ENCODE data around the gene TRMT1.

The TRMT1 gene

GRCh38 chr19:13117772-13118423, 1.4 kb upstream of the TRMT1 start, which contains the start of gene NACC1:
Gene NACC1, plus strand, starts transcription at chr19:13118264. Its CDS starts 16,944 bp downstream, at chr19:13135208.
- DNase-seq = peak; percentile 91
- Mint-ChIP-seq H3K27me3 (ENCODE audit: low read depth, poor library complexity) (no peaks in the 10 kb centered on the region), H3K9me3 (no peaks in the 10 kb centered on the region), H3K36me3 (ENCODE audit: low read depth) (peaks cover 5% of the 10 kb centered on the region), H3K4me1 (peaks cover 65% of the 10 kb centered on the region), H3K27ac (no peak within 1 kb of the TSS), H3K4me3 (peak within 1 kb of the TSS; percentile 96)
- TF ChIP-seq, protein P1, sequence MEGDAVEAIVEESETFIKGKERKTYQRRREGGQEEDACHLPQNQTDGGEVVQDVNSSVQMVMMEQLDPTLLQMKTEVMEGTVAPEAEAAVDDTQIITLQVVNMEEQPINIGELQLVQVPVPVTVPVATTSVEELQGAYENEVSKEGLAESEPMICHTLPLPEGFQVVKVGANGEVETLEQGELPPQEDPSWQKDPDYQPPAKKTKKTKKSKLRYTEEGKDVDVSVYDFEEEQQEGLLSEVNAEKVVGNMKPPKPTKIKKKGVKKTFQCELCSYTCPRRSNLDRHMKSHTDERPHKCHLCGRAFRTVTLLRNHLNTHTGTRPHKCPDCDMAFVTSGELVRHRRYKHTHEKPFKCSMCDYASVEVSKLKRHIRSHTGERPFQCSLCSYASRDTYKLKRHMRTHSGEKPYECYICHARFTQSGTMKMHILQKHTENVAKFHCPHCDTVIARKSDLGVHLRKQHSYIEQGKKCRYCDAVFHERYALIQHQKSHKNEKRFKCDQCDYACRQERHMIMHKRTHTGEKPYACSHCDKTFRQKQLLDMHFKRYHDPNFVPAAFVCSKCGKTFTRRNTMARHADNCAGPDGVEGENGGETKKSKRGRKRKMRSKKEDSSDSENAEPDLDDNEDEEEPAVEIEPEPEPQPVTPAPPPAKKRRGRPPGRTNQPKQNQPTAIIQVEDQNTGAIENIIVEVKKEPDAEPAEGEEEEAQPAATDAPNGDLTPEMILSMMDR (IDR thresholded peaks at IDR 0.05) = no peak

- no peak for DNase-seq
- Mint-ChIP-seq H3K4me3 (peak overlapping the region; percentile 96), H3K36me3 (ENCODE audit: low read depth) (peaks cover 5% of the 10 kb centered on the region), H3K27me3 (ENCODE audit: low read depth, poor library complexity) (no peaks in the 10 kb centered on the region), H3K27ac (no peak overlapping the region), H3K9me3 (no peaks in the 10 kb centered on the region), H3K4me1 (peaks cover 59% of the 10 kb centered on the region)
- TF ChIP-seq, protein P1 (IDR thresholded peaks at IDR 0.05) = no peak
These were observed 734 bp upstream of the TRMT1 start for GRCh38 chr19:13117176-13117771.

- Mint-ChIP-seq H3K4me3 (peak overlapping the region; percentile 96), H3K4me1 (peaks cover 46% of the 10 kb centered on the region), H3K36me3 (ENCODE audit: low read depth) (no peaks in the 10 kb centered on the region), H3K9me3 (no peaks in the 10 kb centered on the region), H3K27me3 (ENCODE audit: low read depth, poor library complexity) (no peaks in the 10 kb centered on the region), H3K27ac (peak overlapping the region; percentile 99)
- TF ChIP-seq, protein P1 (IDR thresholded peaks at IDR 0.05) = no peak
- DNase-seq = peak; percentile 40
These were observed 631 bp downstream of the TRMT1 start for GRCh38 chr19:13115936-13116281.

GRCh38 chr19:13112555-13112954, 4.0 kb downstream of the TRMT1 start:
- Mint-ChIP-seq H3K9me3 (no peaks in the 10 kb centered on the region), H3K4me1 (peaks cover 23% of the 10 kb centered on the region), H3K27ac (no peak overlapping the region), H3K4me3 (no peak overlapping the region), H3K36me3 (ENCODE audit: low read depth) (peaks cover 2% of the 10 kb centered on the region), H3K27me3 (ENCODE audit: low read depth, poor library complexity) (no peaks in the 10 kb centered on the region)
- TF ChIP-seq, protein P1 (IDR thresholded peaks at IDR 0.05) = no peak
- no peak for DNase-seq

DNA sequence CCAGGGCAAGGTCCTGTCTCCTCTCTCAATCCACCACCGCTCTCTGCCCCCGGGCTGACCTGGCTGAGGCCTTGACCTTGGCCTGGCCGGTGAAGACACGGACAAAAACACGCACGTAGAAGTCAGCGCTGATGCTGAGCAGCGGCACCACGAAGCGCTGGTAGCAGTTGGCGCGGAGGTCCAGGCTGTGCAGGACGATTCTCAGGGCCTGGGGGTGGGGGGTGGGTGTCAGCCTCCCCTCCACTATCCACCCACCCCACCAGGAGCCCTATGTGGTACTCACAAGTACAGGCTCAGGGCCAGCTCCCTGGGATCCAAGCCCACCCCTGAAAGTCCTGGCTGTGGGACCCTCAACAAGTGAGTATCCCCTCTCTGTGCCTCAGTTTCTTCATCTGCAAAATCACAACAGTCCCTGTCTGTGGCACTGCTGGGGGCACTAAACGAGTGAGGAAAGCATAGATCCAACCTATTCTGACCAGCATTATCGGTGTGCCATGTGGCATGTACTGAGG, 6.4 kb downstream of the TRMT1 start:
- no peak for DNase-seq
- Mint-ChIP-seq H3K4me3 (no peak overlapping the region), H3K27ac (no peak overlapping the region), H3K27me3 (ENCODE audit: low read depth, poor library complexity) (peaks cover 4% of the 10 kb centered on the region), H3K9me3 (no peaks in the 10 kb centered on the region), H3K36me3 (ENCODE audit: low read depth) (peaks cover 6% of the 10 kb centered on the region), H3K4me1 (peaks cover 2% of the 10 kb centered on the region)
- TF ChIP-seq, protein P1 (IDR thresholded peaks at IDR 0.05) = no peak
